ENCODE measurements around the gene PTTG1IP. TPM values are rescaled to one million over a fixed set of nuclear protein-coding genes. Genes with fewer than 3 reads are reported as not detected.

PTTG1IP gene
- total and polyA plus RNA-seq, 2 experiments from 2014 or later, result 676 to 814 TPM

GRCh38 chr21:44810779-44811178, 62.7 kb downstream of the PTTG1IP start:
- no peaks in the 10 kb centered on the region for H3K9me3 ChIP-seq (ENCODE audit: low read depth)
- WGBS, 2 experiments (ENCODE audit: low coverage in 1 of 2, low lambda C conversion rate in 2 of 2, missing lambda C conversion rate in 2 of 2), result 82 to 83% methylated on average over 2 to 6 of the region's 6 CpGs
- no peaks in the 10 kb centered on the region for H3F3A ChIP-seq (ENCODE audit: insufficient read depth)
- no peaks in the 10 kb centered on the region for H3K27me3 ChIP-seq (replicated peaks; ENCODE audit: insufficient read depth)
- H2AFZ ChIP-seq, result no peak overlapping the region
- H3K4me2 ChIP-seq (ENCODE audit: unreplicated experiment), result no peak overlapping the region
- TF ChIP-seq EZH2 (IDR thresholded peaks at IDR 0.05; ENCODE audit: insufficient read depth, poor library complexity, severe bottlenecking) (no peak), EZH2phosphoT487 (IDR thresholded peaks at IDR 0.05; ENCODE audit: insufficient read depth, low read depth) (no peak)
- no peaks in the 10 kb centered on the region for H3K9me2 ChIP-seq (ENCODE audit: insufficient read depth)
- peaks cover under 1% of the 10 kb centered on the region; the same call in 1 of the 2 replicates for H3K4me1 ChIP-seq (ENCODE audit: insufficient read depth)
- no peak overlapping the region for H3K27ac ChIP-seq
- H3K4me3 ChIP-seq, result no peak overlapping the region
- H4K20me1 ChIP-seq (ENCODE audit: insufficient read depth), result 0 out of 2 replicates have a peak, but pooled peaks cover 10% of the 10 kb centered on the region
- in situ Hi-C loops (cut with MboI), result no loop called here
- peaks cover 93% of the 10 kb centered on the region for H3K79me2 ChIP-seq (ENCODE audit: insufficient read depth)
- H3K9ac ChIP-seq, result no peak overlapping the region
- peaks cover 6% of the 10 kb centered on the region for H3K36me3 ChIP-seq (ENCODE audit: low read depth)
- DNase-seq, result no peak

- no peak overlapping the region for H3K9ac ChIP-seq
- peaks cover 22% of the 10 kb centered on the region for H3K36me3 ChIP-seq (ENCODE audit: low read depth)
- H3K27me3 ChIP-seq (replicated peaks; ENCODE audit: insufficient read depth), result no peaks in the 10 kb centered on the region
- in situ Hi-C loops (cut with MboI), result loop anchor here (10.0 kb wide), 1 partner anchor 129 kb away; no protein-coding TSS in a partner anchor
- H3K27ac ChIP-seq, result no peak overlapping the region
- peaks cover 11% of the 10 kb centered on the region for H3F3A ChIP-seq (ENCODE audit: insufficient read depth)
- WGBS, 2 experiments (ENCODE audit: low coverage in 1 of 2, low lambda C conversion rate in 2 of 2, missing lambda C conversion rate in 2 of 2), result 74 to 79% methylated on average over 4 of the region's 4 CpGs
- TF ChIP-seq EZH2 (IDR thresholded peaks at IDR 0.05; ENCODE audit: insufficient read depth, poor library complexity, severe bottlenecking), result no peak
- TF ChIP-seq EZH2phosphoT487 (IDR thresholded peaks at IDR 0.05; ENCODE audit: insufficient read depth, low read depth), result no peak
- DNase-seq, result no peak
- H3K4me1 ChIP-seq (ENCODE audit: insufficient read depth), result no peaks in the 10 kb centered on the region
- H3K4me2 ChIP-seq (ENCODE audit: unreplicated experiment), result no peak overlapping the region
- peaks cover 85% of the 10 kb centered on the region for H3K79me2 ChIP-seq (ENCODE audit: insufficient read depth)
- no peak overlapping the region for H2AFZ ChIP-seq
- H4K20me1 ChIP-seq (ENCODE audit: insufficient read depth), result no peaks in the 10 kb centered on the region
- no peak overlapping the region for H3K4me3 ChIP-seq
- H3K9me2 ChIP-seq (ENCODE audit: insufficient read depth), result no peaks in the 10 kb centered on the region
- H3K9me3 ChIP-seq (ENCODE audit: low read depth), result no peaks in the 10 kb centered on the region
Measured at GRCh38 chr21:44805859-44806258, 67.6 kb downstream of the PTTG1IP start.

GRCh38 chr21:44805226-44805625, 68.3 kb downstream of the PTTG1IP start:
- 56 to 61% methylated on average over 4 of the region's 4 CpGs for whole genome bisulfite sequencing, 2 experiments (ENCODE audit: low coverage in 1 of 2, low lambda C conversion rate in 2 of 2, missing lambda C conversion rate in 2 of 2)
- TF ChIP-seq EZH2phosphoT487 (IDR thresholded peaks at IDR 0.05; ENCODE audit: insufficient read depth, low read depth) (no peak), EZH2 (IDR thresholded peaks at IDR 0.05; ENCODE audit: insufficient read depth, poor library complexity, severe bottlenecking) (no peak)
- H3K4me3 ChIP-seq, result no peak overlapping the region
- DNase-seq, result no peak
- in situ Hi-C loops (cut with MboI), result loop anchor here (10.0 kb wide), 1 partner anchor 130 kb away; no protein-coding TSS in a partner anchor
- H4K20me1 ChIP-seq (ENCODE audit: insufficient read depth), result no peaks in the 10 kb centered on the region
- no peaks in the 10 kb centered on the region for H3K27me3 ChIP-seq (replicated peaks; ENCODE audit: insufficient read depth)
- H3K4me1 ChIP-seq (ENCODE audit: insufficient read depth), result peaks cover 5% of the 10 kb centered on the region; the same call in 1 of the 2 replicates
- H3F3A ChIP-seq (ENCODE audit: insufficient read depth), result peaks cover 11% of the 10 kb centered on the region
- peaks cover 85% of the 10 kb centered on the region for H3K79me2 ChIP-seq (ENCODE audit: insufficient read depth)
- no peaks in the 10 kb centered on the region for H3K9me3 ChIP-seq (ENCODE audit: low read depth)
- no peak overlapping the region for H2AFZ ChIP-seq
- H3K4me2 ChIP-seq (ENCODE audit: unreplicated experiment), result no peak overlapping the region
- no peak overlapping the region for H3K27ac ChIP-seq
- peaks cover 22% of the 10 kb centered on the region for H3K36me3 ChIP-seq (ENCODE audit: low read depth)
- H3K9me2 ChIP-seq (ENCODE audit: insufficient read depth), result no peaks in the 10 kb centered on the region
- H3K9ac ChIP-seq, result no peak overlapping the region

GRCh38 chr21:44804762-44805161, 68.7 kb downstream of the PTTG1IP start:
- Histone ChIP-seq H3K9me3 (ENCODE audit: low read depth) (no peaks in the 10 kb centered on the region), H3K27me3 (replicated peaks; ENCODE audit: insufficient read depth) (no peaks in the 10 kb centered on the region), H2AFZ (no peak overlapping the region), H3K27ac (no peak overlapping the region), H4K20me1 (ENCODE audit: insufficient read depth) (no peaks in the 10 kb centered on the region; the same call in 1 of the 2 replicates), H3K4me2 (ENCODE audit: unreplicated experiment) (no peak overlapping the region), H3K4me3 (no peak overlapping the region), H3K36me3 (ENCODE audit: low read depth) (peaks cover 22% of the 10 kb centered on the region), H3K9ac (no peak overlapping the region), H3F3A (ENCODE audit: insufficient read depth) (peaks cover 11% of the 10 kb centered on the region), H3K79me2 (ENCODE audit: insufficient read depth) (peaks cover 85% of the 10 kb centered on the region), H3K9me2 (ENCODE audit: insufficient read depth) (no peaks in the 10 kb centered on the region), H3K4me1 (ENCODE audit: insufficient read depth) (peaks cover 10% of the 10 kb centered on the region; the same call in 1 of the 2 replicates)
- in situ Hi-C loops (cut with MboI), result loop anchor here (10.0 kb wide), 1 partner anchor 130 kb away; no protein-coding TSS in a partner anchor
- DNase-seq, result no peak
- TF ChIP-seq EZH2phosphoT487 (IDR thresholded peaks at IDR 0.05; ENCODE audit: insufficient read depth, low read depth) (no peak), EZH2 (IDR thresholded peaks at IDR 0.05; ENCODE audit: insufficient read depth, poor library complexity, severe bottlenecking) (no peak)
- 88 to 91% methylated on average over 6 of the region's 6 CpGs for WGBS, 2 experiments (ENCODE audit: low coverage in 1 of 2, low lambda C conversion rate in 2 of 2, missing lambda C conversion rate in 2 of 2)
